ENCODE results near the gene NDP.

NDP gene

GRCh38 chrX:43998374-43998773 is 25.2 kb upstream of the NDP start:
- Histone ChIP-seq H3K36me3 (ENCODE audit: control insufficient read depth in 1 of 2, insufficient read depth in 2 of 2, low read depth in 1 of 2, low read length in 2 of 2) (no peaks in the 10 kb centered on the region), H2BK5ac (ENCODE audit: low read depth, low read length, poor library complexity, severe bottlenecking) (no peak overlapping the region), H3K27me3 (ENCODE audit: control insufficient read depth in 1 of 2, insufficient read depth in 1 of 2, low read length in 2 of 2) (peaks cover 0 to 12% of the 10 kb centered on the region in 2 experiments), H3K4me1 (ENCODE audit: control insufficient read depth, insufficient read depth, low read depth, low read length) (no peaks in the 10 kb centered on the region), H3K79me1 (replicated peaks; ENCODE audit: low read length, poor library complexity, severe bottlenecking) (no peaks in the 10 kb centered on the region), H4K8ac (ENCODE audit: low read length) (no peak overlapping the region), H3K4ac (ENCODE audit: low read depth in 1 of 2, low read length in 2 of 2) (no peak overlapping the region), H2BK120ac (ENCODE audit: low read depth, low read length) (no peak overlapping the region), H3K9me3 (ENCODE audit: control insufficient read depth, low read length) (no peaks in the 10 kb centered on the region), H2BK15ac (ENCODE audit: low read depth, poor library complexity, severe bottlenecking) (no peak overlapping the region), H2AFZ (ENCODE audit: low read depth, low read length) (no peak overlapping the region), H2AK5ac (ENCODE audit: low read length, severe bottlenecking) (no peak overlapping the region), H2BK12ac (ENCODE audit: low read length in 2 of 2) (no peak overlapping the region), H3K14ac (ENCODE audit: low read length in 2 of 2) (no peak overlapping the region), H3K4me2 (ENCODE audit: low read length, poor library complexity, severe bottlenecking) (no peak overlapping the region), H3K4me3 (ENCODE audit: insufficient read depth in 1 of 2, low read depth in 1 of 2, low read length in 2 of 2) (no peak overlapping the region), H3K23ac (ENCODE audit: low read length in 2 of 2) (no peak overlapping the region), H4K91ac (ENCODE audit: low read length) (no peak overlapping the region), H3K9ac (ENCODE audit: low read length) (no peak overlapping the region), H3K18ac (ENCODE audit: low read depth in 1 of 2, low read length in 2 of 2) (no peak overlapping the region), H3K27ac (ENCODE audit: low read length, poor library complexity, severe bottlenecking) (no peak overlapping the region)
- DNase-seq: no peak
- WGBS: no CpG with 5 or more reads among the region's 1 CpG

- no peaks in the 10 kb centered on the region for H3K36me3 ChIP-seq (ENCODE audit: control insufficient read depth in 1 of 2, insufficient read depth in 2 of 2, low read depth in 1 of 2, low read length in 2 of 2)
- H3K18ac ChIP-seq (ENCODE audit: low read depth in 1 of 2, low read length in 2 of 2): no peak overlapping the region
- H3K27ac ChIP-seq (ENCODE audit: low read length, poor library complexity, severe bottlenecking): no peak overlapping the region
- H3K4me2 ChIP-seq (ENCODE audit: low read length, poor library complexity, severe bottlenecking): no peak overlapping the region
- H3K4ac ChIP-seq (ENCODE audit: low read depth in 1 of 2, low read length in 2 of 2): no peak overlapping the region
- H2BK12ac ChIP-seq (ENCODE audit: low read length in 2 of 2): no peak overlapping the region
- H3K4me3 ChIP-seq (ENCODE audit: insufficient read depth in 1 of 2, low read depth in 1 of 2, low read length in 2 of 2): no peak overlapping the region
- no peak overlapping the region for H3K14ac ChIP-seq (ENCODE audit: low read length in 2 of 2)
- no peak overlapping the region for H2BK5ac ChIP-seq (ENCODE audit: low read depth, low read length, poor library complexity, severe bottlenecking)
- no peaks in the 10 kb centered on the region for H3K4me1 ChIP-seq (ENCODE audit: control insufficient read depth, insufficient read depth, low read depth, low read length)
- H3K9ac ChIP-seq (ENCODE audit: low read length): no peak overlapping the region
- peaks cover 0 to 12% of the 10 kb centered on the region in 2 experiments for H3K27me3 ChIP-seq (ENCODE audit: control insufficient read depth in 1 of 2, insufficient read depth in 1 of 2, low read length in 2 of 2)
- no peaks in the 10 kb centered on the region for H3K9me3 ChIP-seq (ENCODE audit: control insufficient read depth, low read length)
- WGBS: no CpG with 5 or more reads among the region's 2 CpGs
- DNase-seq: no peak
- H4K8ac ChIP-seq (ENCODE audit: low read length): no peak overlapping the region
- no peak overlapping the region for H3K23ac ChIP-seq (ENCODE audit: low read length in 2 of 2)
- no peak overlapping the region for H2BK15ac ChIP-seq (ENCODE audit: low read depth, poor library complexity, severe bottlenecking)
- no peak overlapping the region for H2BK120ac ChIP-seq (ENCODE audit: low read depth, low read length)
- no peak overlapping the region for H4K91ac ChIP-seq (ENCODE audit: low read length)
- no peaks in the 10 kb centered on the region for H3K79me1 ChIP-seq (replicated peaks; ENCODE audit: low read length, poor library complexity, severe bottlenecking)
- no peak overlapping the region for H2AFZ ChIP-seq (ENCODE audit: low read depth, low read length)
- H2AK5ac ChIP-seq (ENCODE audit: low read length, severe bottlenecking): no peak overlapping the region
Measured at GRCh38 chrX:43996491-43996890, 23.3 kb upstream of the NDP start.

GRCh38 chrX:43986083-43986482 is 12.9 kb upstream of the NDP start:
- no peaks in the 10 kb centered on the region for H3K79me1 ChIP-seq (replicated peaks; ENCODE audit: low read length, poor library complexity, severe bottlenecking)
- H3K27me3 ChIP-seq (ENCODE audit: control insufficient read depth in 1 of 2, insufficient read depth in 1 of 2, low read length in 2 of 2): peaks cover 0 to 4% of the 10 kb centered on the region in 2 experiments
- no peak overlapping the region for H2BK15ac ChIP-seq (ENCODE audit: low read depth, poor library complexity, severe bottlenecking)
- no peak overlapping the region for H3K4ac ChIP-seq (ENCODE audit: low read depth in 1 of 2, low read length in 2 of 2)
- 93% methylated on average over 5 of the region's 5 CpGs for WGBS
- H3K23ac ChIP-seq (ENCODE audit: low read length in 2 of 2): no peak overlapping the region
- H2AK5ac ChIP-seq (ENCODE audit: low read length, severe bottlenecking): no peak overlapping the region
- H4K91ac ChIP-seq (ENCODE audit: low read length): no peak overlapping the region
- H4K8ac ChIP-seq (ENCODE audit: low read length): no peak overlapping the region
- H3K4me3 ChIP-seq (ENCODE audit: insufficient read depth in 1 of 2, low read depth in 1 of 2, low read length in 2 of 2): no peak overlapping the region
- H2AFZ ChIP-seq (ENCODE audit: low read depth, low read length): no peak overlapping the region
- no peak overlapping the region for H2BK120ac ChIP-seq (ENCODE audit: low read depth, low read length)
- no peak overlapping the region for H3K27ac ChIP-seq (ENCODE audit: low read length, poor library complexity, severe bottlenecking)
- H3K9me3 ChIP-seq (ENCODE audit: control insufficient read depth, low read length): no peaks in the 10 kb centered on the region
- H2BK5ac ChIP-seq (ENCODE audit: low read depth, low read length, poor library complexity, severe bottlenecking): no peak overlapping the region
- H3K18ac ChIP-seq (ENCODE audit: low read depth in 1 of 2, low read length in 2 of 2): no peak overlapping the region
- no peak for DNase-seq
- H3K14ac ChIP-seq (ENCODE audit: low read length in 2 of 2): no peak overlapping the region
- H3K9ac ChIP-seq (ENCODE audit: low read length): no peak overlapping the region
- no peak overlapping the region for H3K4me2 ChIP-seq (ENCODE audit: low read length, poor library complexity, severe bottlenecking)
- no peaks in the 10 kb centered on the region for H3K4me1 ChIP-seq (ENCODE audit: control insufficient read depth, insufficient read depth, low read depth, low read length)
- no peaks in the 10 kb centered on the region for H3K36me3 ChIP-seq (ENCODE audit: control insufficient read depth in 1 of 2, insufficient read depth in 2 of 2, low read depth in 1 of 2, low read length in 2 of 2)
- no peak overlapping the region for H2BK12ac ChIP-seq (ENCODE audit: low read length in 2 of 2)

GRCh38 chrX:43985511-43985910 is 12.3 kb upstream of the NDP start:
- no peak overlapping the region for H2BK15ac ChIP-seq (ENCODE audit: low read depth, poor library complexity, severe bottlenecking)
- H3K36me3 ChIP-seq (ENCODE audit: control insufficient read depth in 1 of 2, insufficient read depth in 2 of 2, low read depth in 1 of 2, low read length in 2 of 2): no peaks in the 10 kb centered on the region
- DNase-seq: no peak
- H3K23ac ChIP-seq (ENCODE audit: low read length in 2 of 2): no peak overlapping the region
- H3K14ac ChIP-seq (ENCODE audit: low read length in 2 of 2): no peak overlapping the region
- 95% methylated on average over 2 of the region's 2 CpGs for WGBS
- no peak overlapping the region for H4K91ac ChIP-seq (ENCODE audit: low read length)
- no peak overlapping the region for H4K8ac ChIP-seq (ENCODE audit: low read length)
- H2BK12ac ChIP-seq (ENCODE audit: low read length in 2 of 2): no peak overlapping the region
- H3K4me1 ChIP-seq (ENCODE audit: control insufficient read depth, insufficient read depth, low read depth, low read length): no peaks in the 10 kb centered on the region
- no peak overlapping the region for H3K9ac ChIP-seq (ENCODE audit: low read length)
- no peak overlapping the region for H3K27ac ChIP-seq (ENCODE audit: low read length, poor library complexity, severe bottlenecking)
- H3K79me1 ChIP-seq (replicated peaks; ENCODE audit: low read length, poor library complexity, severe bottlenecking): no peaks in the 10 kb centered on the region
- H2BK120ac ChIP-seq (ENCODE audit: low read depth, low read length): no peak overlapping the region
- no peak overlapping the region for H3K4me3 ChIP-seq (ENCODE audit: insufficient read depth in 1 of 2, low read depth in 1 of 2, low read length in 2 of 2)
- H3K9me3 ChIP-seq (ENCODE audit: control insufficient read depth, low read length): no peaks in the 10 kb centered on the region
- peaks cover 0 to 4% of the 10 kb centered on the region in 2 experiments for H3K27me3 ChIP-seq (ENCODE audit: control insufficient read depth in 1 of 2, insufficient read depth in 1 of 2, low read length in 2 of 2)
- H2AK5ac ChIP-seq (ENCODE audit: low read length, severe bottlenecking): no peak overlapping the region
- H3K4me2 ChIP-seq (ENCODE audit: low read length, poor library complexity, severe bottlenecking): no peak overlapping the region
- H2BK5ac ChIP-seq (ENCODE audit: low read depth, low read length, poor library complexity, severe bottlenecking): no peak overlapping the region
- no peak overlapping the region for H3K4ac ChIP-seq (ENCODE audit: low read depth in 1 of 2, low read length in 2 of 2)
- H3K18ac ChIP-seq (ENCODE audit: low read depth in 1 of 2, low read length in 2 of 2): no peak overlapping the region
- H2AFZ ChIP-seq (ENCODE audit: low read depth, low read length): no peak overlapping the region
